ENCODE results near the gene GDNF.

DNA sequence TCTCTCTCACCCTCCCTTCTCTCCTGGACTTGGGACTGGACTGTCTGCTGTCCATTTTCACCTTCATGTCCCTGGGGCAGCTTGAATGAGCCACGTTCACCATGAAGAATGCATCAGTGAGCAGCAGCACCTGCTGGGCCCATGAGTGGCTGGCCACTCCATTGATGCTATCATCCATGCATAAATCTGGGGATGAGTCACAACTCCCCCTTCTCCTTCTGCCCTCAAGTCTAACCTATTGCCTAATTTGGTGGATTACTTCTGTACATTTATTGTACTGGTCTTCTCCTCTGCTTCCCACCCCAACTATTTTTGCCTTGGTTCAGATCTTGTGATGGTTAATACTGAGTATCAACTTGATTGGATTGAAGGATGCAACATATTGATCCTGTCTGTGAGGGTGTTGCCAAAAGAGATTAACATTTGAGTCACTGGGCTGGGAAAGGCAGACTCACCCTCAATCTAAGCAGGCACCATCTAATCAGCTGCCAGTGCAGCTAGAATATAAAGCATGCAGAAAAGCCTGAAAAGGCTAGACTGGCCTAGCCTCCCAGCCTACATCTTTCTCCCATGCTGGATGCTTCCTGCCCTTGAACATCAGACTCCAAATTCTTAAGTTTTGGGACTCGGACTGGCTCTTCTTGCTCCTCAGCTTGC, 46.7 kb downstream of the GDNF start:
- TF ChIP-seq POLR2A (IDR thresholded peaks at IDR 0.05) = no peak
- TF ChIP-seq, protein P1, sequence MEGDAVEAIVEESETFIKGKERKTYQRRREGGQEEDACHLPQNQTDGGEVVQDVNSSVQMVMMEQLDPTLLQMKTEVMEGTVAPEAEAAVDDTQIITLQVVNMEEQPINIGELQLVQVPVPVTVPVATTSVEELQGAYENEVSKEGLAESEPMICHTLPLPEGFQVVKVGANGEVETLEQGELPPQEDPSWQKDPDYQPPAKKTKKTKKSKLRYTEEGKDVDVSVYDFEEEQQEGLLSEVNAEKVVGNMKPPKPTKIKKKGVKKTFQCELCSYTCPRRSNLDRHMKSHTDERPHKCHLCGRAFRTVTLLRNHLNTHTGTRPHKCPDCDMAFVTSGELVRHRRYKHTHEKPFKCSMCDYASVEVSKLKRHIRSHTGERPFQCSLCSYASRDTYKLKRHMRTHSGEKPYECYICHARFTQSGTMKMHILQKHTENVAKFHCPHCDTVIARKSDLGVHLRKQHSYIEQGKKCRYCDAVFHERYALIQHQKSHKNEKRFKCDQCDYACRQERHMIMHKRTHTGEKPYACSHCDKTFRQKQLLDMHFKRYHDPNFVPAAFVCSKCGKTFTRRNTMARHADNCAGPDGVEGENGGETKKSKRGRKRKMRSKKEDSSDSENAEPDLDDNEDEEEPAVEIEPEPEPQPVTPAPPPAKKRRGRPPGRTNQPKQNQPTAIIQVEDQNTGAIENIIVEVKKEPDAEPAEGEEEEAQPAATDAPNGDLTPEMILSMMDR (IDR thresholded peaks at IDR 0.05) = no peak

Data from adrenal gland (tissue), 5 donors.